ENCODE results near the gene CHCHD6.

Gene CHCHD6

DNA sequence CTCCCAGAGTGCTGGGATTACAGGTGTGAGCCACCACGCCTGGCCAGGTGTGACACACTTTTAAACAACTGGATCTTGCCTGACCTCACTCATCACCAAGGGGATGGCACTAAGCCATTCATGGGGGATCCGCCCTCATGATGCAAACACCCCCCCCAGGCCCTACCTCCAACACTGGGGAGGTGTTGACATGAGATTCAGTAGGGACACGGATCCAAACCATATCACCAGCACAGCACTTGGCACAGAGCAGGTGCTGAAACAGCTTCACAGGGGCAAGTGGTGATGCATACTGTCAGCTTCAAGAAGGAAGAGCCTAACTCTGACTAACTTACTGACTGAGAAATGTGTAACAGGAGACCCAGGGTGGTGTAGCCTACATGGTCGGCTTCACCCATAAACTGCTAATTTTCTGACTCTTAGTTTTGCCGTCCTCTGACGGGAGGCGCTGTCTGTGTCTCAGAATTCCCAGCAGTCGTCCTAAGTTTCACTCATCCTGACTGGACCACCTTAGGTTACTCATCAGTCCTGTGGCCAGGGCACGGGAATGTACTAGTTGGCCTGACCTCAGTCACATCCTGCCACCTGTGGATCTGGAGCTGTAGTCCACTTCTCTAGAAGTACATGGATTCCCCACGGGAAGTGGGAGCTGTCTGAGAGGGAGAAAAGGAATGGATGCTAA, 197.0 kb downstream of the CHCHD6 start:
- no peak for DNase-seq (ENCODE audit: low read depth, low spot score)
- H3K4me3 ChIP-seq (ENCODE audit: low read length) = no peak overlapping the region

DNA sequence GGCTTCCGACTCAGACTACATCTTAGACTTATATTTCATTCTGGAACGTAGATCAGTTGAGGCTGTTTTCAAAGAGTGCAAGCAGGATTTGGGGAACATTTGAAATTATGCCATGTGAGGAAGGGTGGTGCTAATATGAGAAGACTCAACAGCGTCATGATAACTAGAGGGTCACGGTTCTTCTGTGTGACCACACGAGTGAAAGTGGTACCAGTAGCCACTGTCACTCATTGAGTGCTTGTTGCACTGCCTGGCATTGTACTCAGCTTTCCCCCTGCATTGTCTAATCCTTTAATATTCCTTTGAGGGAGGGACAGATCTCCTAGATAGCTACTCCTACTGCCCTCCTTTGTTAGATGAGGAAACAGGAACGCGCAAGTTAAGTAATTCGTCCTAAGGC, 197.6 kb downstream of the CHCHD6 start:
- no peak for DNase-seq (ENCODE audit: low read depth, low spot score)
- H3K4me3 ChIP-seq (ENCODE audit: low read length) = no peak overlapping the region

DNA sequence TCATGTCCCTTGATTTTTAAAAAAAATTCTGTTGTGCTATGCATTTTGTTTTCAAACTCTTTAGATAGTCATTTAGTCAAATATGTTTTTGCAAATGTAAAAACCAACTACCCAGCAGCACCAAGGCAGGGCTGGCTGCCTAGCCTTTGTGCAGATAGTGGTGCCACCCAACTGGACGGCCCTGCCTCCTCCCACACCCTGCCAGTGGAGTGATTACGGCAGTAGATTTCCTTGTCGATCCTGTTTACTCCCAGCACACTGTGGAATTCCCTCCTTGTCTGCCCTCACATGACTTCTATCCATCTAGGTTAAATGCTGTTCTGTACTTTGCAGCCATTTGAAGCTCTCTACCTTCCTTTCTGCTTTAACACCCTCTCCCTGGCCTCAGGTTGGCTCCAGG, 199.5 kb downstream of the CHCHD6 start:
- DNase-seq (ENCODE audit: low read depth, low spot score) = no peak
- no peak overlapping the region for H3K4me3 ChIP-seq (ENCODE audit: low read length)

DNA sequence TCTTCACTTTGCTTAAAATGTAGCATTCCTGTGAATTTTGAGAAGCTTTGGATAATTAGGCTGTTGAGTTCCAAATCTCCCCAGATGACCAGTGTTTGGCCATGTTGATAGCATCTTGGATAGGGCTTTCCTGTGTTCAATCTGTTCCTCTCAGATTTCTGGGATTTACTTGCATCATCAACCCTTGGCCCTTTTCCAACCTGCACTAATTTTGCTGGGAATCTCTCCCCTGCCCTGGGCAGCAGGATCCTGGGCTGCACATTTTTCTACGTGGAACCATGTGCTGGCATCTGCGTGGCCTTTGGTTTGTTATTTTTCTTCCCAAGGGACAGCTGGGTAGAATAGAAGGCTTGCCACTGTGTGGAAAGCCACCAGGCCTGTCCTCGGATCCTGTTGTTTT, 203.5 kb downstream of the CHCHD6 start:
- no peak for DNase-seq (ENCODE audit: low read depth, low spot score)
- H3K4me3 ChIP-seq (ENCODE audit: low read length) = no peak overlapping the region

DNA sequence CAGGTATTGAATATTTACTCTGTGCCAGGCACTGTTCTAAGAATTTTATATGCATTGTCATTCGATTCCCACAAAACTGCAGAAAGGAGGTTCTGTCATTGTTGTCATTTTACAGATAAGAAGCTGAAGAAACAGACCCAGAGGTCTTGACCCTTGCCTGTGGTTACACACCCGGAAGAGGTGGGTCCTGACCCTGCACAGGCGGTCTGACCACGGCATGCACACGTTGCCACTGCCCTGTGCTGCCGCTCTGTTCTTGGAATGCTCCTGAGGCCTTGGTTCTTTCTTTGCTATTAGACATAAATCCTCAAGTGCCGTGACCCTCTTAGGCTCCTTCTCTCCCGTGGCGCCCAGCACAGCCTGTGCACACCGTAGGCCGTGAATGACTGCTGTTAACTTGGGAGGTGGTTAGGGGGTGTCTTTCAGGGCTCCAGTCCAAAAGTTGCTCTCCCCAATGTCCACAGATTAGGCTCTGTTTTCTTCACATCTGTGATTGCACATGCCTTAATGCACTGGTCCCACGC, 204.8 kb downstream of the CHCHD6 start:
- no peak for DNase-seq (ENCODE audit: low read depth, low spot score)
- H3K4me3 ChIP-seq (ENCODE audit: low read length) = no peak overlapping the region

DNA sequence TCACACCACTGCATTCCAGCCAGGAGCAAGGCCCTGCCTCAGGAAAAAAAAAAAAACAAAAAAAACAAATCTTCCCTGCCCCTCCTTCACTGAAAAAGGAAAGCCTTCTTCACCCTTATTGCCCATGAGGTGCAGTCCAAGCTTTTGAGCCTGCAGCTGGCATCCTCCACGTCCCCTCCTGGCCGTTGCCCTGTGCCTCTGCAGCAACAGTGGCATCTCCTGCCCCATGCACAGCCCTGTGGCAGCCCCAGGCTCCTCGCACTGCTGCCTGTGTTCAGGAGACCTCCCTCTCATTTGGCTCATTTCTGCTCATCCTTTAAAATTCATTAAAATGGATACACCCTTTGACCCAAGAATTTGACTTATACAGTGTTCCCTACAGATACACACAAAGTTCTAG, 206.2 kb downstream of the CHCHD6 start:
- no peak overlapping the region for H3K4me3 ChIP-seq (ENCODE audit: low read length)

DNA sequence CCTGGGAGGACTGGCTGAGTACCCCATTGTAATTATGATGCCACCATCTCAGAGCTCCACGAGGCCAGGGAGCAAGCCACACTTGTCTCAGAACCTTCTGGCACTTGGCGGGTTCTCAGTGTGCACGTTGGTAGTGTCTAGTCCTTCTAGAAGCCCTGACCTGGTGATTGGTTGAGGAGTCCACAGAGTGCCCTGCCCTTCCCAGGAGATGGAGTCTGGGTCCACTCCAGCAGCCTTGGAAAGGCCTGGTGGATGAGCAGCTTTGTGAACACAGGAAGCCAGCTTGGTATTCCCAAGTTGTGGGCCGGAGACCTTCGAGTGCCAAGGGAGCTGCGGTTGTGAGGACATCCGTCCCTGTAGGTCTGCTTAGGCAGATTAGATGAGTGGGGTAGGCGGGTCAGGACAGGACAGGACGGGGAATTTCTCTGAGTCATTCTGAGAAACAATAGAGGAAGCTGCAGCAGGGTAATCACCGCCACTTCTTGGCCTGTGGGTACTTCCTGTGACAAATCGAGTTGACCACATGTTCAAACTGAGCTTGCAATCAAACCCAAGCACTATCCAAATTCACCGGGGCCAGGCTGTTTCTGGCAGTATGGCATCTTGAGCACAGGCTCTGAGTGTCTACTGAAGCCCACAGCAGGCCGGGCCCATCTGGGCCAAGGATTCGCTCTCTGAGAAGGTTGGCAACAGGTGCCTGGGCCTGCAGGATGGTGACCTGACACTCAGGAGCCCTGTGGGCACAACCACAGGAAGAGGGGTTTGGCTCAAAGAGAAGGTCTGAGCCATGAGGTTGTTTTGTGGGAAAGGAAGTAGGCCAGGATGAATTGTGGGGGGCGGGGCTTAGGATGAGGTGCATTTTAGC, 207.4 kb downstream of the CHCHD6 start:
- H3K4me3 ChIP-seq (ENCODE audit: low read length) = no peak overlapping the region
- DNase-seq (ENCODE audit: low read depth, low spot score) = peak; percentile 88

More for the DNA sequence above, 206.2 kb downstream of the CHCHD6 start:
- DNase-seq (ENCODE audit: low read depth, low spot score) = no peak

DNA sequence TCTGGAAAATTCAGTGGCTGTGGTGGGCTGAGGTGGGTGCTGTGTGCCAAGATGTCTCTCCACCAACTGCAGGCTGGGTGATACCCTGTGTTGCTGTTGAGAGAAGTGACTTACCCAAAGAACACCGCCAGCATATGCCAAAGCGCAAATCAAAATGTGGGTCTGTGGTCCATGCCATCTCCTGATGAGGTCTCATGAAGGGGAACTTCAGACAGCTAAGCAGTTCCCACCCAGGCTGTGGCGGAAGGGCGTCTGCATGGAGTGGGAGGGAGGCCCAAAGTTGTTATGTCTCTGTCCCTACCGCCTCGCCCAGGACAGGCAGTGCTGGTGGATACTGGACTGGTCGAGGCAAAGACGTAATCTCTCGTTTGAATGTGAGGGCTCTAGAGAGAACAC, 208.0 kb downstream of the CHCHD6 start:
- H3K4me3 ChIP-seq (ENCODE audit: low read length) = no peak overlapping the region
- DNase-seq (ENCODE audit: low read depth, low spot score) = no peak

DNA sequence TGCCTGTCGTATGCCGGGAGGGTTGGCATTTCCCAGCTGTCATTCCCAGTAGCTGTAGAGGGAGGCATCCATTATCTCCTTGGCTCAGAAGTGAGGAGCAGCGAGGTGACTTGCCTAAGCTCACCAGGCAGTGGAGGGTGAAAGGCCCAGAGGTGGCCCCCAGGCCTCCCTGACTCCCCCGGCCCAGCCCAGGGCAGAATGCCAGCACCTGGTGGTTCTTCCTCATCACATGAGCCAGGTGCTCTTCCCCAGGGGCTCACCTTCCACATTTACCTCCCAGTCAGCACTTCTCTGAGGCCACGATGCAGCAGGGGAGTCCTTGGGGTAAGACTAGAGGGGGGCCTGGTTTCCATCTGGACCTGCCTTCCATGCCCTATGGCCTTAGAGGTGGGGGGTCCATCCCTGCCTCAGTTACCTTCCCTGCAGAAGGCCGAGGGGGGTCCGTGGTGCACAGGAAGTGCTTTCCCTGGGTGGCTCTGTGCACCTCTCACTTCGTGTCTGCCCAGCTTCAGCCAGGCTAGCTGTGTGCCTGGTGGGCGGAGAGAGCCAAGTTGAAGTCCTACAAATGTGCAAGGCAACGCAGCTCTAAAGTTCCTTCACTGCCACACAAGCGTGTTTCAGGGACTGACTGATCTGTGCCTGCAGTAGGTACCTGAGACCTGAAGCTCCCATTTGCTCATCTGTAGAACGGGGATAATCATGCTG, 208.6 kb downstream of the CHCHD6 start:
- no peak overlapping the region for H3K4me3 ChIP-seq (ENCODE audit: low read length)
- DNase-seq (ENCODE audit: low read depth, low spot score) = no peak

DNA sequence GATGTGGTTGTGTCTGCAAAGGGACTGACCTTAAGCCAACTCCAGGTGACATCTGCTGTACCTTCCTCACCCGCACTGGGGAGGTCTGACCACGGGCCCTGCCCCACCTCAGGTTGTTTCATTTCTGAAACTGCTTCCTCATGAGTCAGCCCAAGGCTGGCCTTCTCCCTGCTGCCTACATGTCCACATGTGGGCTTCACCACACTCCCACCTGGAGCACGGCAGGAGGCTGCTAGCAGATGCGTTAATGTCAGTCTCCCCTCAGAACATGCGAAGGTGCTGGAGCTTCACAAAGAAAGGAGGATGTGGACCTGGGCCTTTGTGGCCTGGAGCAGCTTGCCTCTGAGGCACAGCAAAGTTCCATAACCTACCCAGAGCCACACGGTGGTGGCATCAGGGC, 209.5 kb downstream of the CHCHD6 start:
- no peak for DNase-seq (ENCODE audit: low read depth, low spot score)
- no peak overlapping the region for H3K4me3 ChIP-seq (ENCODE audit: low read length)

DNA sequence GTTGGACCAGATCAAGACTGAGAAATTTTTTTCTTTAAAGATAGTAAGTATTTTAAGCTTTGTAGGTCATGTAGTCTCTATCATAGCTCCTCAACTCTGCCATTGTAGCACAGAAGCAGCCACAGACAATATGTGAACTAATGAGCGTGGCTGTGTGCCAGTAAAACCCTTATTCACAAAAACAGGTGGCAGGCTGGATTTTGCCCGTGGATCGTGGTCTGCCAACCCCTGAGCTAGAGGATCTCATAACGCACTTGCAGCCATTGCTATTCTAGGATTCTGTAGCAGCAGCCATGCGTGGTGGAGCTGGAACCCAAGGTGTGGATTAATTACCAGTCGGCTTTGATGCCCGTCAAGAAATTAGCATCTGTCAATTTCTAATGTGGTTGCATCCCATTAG, 210.2 kb downstream of the CHCHD6 start:
- no peak overlapping the region for H3K4me3 ChIP-seq (ENCODE audit: low read length)
- DNase-seq (ENCODE audit: low read depth, low spot score) = no peak

DNA sequence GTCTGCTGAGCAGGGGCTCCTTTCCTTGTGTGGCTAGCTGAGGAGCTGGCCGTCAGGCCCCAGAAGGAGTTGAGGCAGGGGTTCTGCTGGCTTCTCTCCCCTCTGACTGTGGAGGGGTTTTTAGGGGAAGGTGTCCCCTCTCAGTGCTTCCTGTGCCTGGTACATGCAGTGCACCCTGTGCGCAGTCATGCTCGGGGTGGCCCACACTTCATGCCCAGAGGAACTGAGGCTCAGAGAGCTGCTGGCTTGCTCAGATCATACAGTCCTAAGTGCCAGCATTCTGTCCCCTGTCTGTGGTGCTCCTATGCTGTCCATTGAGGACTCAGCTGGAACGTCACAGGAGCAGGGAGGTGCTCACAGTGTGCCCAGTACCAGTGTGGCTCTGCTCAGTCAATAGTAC, 211.0 kb downstream of the CHCHD6 start:
- no peak for DNase-seq (ENCODE audit: low read depth, low spot score)
- H3K4me3 ChIP-seq (ENCODE audit: low read length) = no peak overlapping the region

DNA sequence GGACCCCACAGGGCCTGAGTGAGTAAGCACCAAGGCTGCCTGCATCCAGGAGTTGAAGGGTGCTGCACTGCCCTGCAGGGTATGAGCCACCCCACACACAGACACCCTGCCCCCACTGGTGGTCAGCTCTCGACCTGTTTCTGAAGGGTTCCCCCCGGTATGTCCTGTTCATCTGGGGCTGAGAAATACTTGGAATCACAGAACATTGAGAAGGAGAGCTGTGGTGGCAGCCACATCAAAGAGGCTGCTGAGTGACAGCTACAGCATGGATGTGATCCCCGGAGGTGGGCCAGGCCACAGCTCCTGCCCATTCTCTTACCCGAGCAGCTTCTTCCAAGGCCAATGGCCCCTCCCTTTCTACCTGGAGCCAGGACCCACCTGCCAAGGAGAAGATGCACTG, 212.5 kb downstream of the CHCHD6 start:
- DNase-seq (ENCODE audit: low read depth, low spot score) = no peak
- H3K4me3 ChIP-seq (ENCODE audit: low read length) = no peak overlapping the region

DNA sequence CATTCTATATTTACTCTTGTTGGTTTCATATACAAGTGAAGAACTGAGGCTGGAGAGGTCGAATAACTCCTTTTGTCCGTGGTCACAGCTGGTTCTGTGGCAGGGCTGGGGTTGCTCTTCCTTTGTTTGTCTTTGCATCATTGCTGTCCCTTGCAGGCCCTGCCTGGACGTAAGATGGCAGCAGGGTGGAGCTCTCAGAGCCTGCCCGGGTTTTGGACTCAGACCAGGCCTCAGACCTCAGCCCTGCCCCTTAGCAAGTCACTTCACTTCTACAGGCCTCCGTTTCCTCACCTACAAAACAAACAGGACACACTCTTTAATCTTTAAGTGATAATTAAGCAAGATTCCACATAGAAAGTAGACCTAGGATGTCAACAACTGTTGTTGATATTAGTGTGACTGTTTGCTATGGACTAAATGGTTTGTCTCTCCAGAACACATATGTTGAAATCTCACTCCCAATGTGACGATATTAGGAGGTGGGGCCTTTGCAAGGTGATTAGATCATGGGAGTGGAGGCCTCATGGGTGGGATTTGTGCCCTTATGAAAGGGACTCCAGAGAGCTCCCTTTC, 213.3 kb downstream of the CHCHD6 start:
- H3K4me3 ChIP-seq (ENCODE audit: low read length) = no peak overlapping the region
- no peak for DNase-seq (ENCODE audit: low read depth, low spot score)

DNA sequence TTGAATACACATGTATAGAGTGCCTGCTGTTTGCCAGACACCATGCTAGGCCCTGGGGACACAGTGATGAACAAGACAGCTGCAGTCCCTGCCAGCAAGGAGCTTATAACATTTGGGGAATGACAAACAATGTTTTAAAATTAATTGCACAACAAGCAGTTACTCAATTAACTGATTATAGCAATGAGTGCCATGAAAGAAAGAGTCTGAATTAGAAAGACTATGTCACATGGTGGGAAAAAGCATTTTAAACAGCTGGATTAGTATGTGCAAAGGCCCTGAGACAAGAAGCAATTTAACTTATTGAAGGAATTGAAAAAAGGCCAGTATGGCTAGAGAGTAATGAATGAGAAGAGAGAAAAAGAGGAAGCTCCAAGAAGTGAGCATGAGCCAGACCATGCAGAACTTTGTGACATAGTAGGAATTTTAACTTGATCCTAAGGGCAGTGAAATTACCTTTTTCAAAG, 214.3 kb downstream of the CHCHD6 start:
- no peak overlapping the region for H3K4me3 ChIP-seq (ENCODE audit: low read length)
- no peak for DNase-seq (ENCODE audit: low read depth, low spot score)

DNA sequence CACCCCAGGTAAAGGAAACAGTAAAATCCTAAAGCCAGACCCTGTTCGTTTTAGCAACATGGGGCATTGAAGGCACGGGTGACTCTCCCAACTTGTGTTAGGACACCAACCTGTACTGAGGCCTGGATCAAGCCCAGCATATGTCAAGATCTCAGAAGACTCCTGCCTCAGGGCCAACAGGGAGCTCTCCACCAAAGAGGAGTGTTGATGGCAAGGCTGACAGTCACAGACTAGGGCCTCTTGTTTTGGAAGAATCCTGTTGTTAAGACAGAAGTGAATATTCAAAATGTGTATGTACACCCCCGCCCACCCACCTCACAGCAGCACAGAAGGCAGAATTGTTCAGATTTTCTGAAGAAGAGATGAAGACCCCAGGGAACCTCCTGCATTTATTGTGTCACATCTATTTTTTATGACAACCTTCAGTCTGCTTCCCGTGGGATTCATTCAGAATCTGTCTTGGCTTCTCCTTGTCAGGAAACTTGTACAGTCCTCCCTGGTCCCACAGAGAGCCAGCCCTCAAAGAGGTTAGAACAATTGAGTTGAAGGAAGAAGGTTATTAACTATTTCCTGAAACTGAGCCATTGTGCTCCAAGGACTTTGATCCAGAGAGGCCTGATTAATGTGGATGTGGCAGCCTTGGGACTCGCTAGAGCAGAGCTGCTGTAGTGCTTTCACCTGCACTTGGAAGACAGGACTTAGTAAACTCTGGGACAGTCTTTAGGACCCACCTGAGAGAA, 217.2 kb downstream of the CHCHD6 start:
- H3K4me3 ChIP-seq (ENCODE audit: low read length) = no peak overlapping the region
- no peak for DNase-seq (ENCODE audit: low read depth, low spot score)

DNA sequence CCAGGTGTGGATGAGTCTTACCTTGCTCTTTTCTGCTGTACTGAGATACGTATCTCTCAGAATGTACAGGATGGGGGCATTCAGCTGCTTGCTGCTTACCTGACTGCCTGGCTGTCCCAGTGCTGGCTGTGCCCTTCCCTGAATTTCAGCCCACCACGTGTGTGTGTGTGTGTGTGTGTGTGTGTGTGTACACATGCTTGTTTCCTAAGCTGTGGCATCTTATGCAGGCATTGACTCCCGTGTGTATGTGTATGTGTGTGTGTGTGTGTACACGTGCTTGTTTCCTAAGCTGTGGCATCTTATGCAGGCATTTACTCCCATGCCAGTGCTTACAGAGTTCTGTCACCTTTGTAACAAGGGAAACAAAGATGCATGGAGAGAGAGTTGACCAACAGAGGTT, 218.4 kb downstream of the CHCHD6 start:
- DNase-seq (ENCODE audit: low read depth, low spot score) = no peak

DNA sequence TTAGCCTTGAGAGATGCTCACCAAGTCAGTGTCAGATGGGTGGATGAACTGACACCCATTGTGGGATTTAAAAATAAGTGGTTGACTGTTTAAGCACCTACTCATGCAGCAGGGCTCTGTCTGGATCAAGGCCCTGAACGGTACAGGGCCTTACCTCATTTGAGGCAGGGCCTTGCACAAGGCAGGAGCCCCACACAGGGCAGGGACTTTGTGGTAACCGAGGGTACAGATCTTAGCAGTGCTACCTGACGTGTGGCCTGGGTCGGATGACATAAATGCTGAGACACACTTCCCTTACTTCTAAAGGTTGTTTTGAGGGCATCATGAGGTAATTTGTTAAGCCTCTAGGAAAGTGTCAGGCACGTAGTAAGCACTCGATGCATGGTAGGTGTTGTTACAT, 219.4 kb downstream of the CHCHD6 start:
- DNase-seq (ENCODE audit: low read depth, low spot score) = peak; percentile 23
- H3K4me3 ChIP-seq (ENCODE audit: low read length) = no peak overlapping the region

More for the DNA sequence above, 218.4 kb downstream of the CHCHD6 start:
- no peak overlapping the region for H3K4me3 ChIP-seq (ENCODE audit: low read length)

DNA sequence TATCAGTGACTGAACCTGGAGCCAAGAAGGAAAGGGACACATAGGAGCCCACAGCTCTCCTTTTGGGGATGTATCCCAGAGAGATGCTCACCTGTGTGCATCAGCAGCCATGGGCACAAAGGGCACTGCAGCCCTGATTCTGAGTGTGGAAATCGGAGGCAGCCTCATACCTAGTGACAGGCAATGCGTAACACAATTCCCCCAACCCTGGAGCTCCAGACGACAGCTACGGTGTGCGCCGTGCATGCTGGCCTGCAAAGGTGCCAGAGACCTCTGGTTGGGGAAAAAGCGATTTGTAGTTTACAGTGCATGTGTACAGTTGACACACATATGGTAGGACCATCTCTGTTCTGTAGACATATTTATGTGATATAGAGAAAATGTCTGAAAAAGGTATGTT, 219.9 kb downstream of the CHCHD6 start:
- H3K4me3 ChIP-seq (ENCODE audit: low read length) = no peak overlapping the region
- no peak for DNase-seq (ENCODE audit: low read depth, low spot score)
